Measurements from ENCODE around the gene CPLX1. TPM values are rescaled to one million over a fixed set of nuclear protein-coding genes. Genes with fewer than 3 reads are reported as not detected.

The CPLX1 gene
- total RNA-seq, 1 donor from 2014 or later: not detected

- peak; percentile 87 for DNase-seq (ENCODE audit: low spot score)
- peaks cover 3% of the 10 kb centered on the region for H3K27me3 Mint-ChIP-seq (ENCODE audit: low read depth)
- TF ChIP-seq CTCF (IDR thresholded peaks at IDR 0.05): no peak
- no peak overlapping the region for H3K27ac Mint-ChIP-seq (ENCODE audit: unreplicated experiment)
- no peaks in the 10 kb centered on the region for H3K4me1 Mint-ChIP-seq (ENCODE audit: low read depth)
- peaks cover 14% of the 10 kb centered on the region for H3K9me3 Mint-ChIP-seq (ENCODE audit: low read depth)
- H3K4me3 Mint-ChIP-seq (ENCODE audit: unreplicated experiment): no peak overlapping the region
- H3K36me3 Mint-ChIP-seq (ENCODE audit: low read depth): peaks cover 1% of the 10 kb centered on the region
These were observed 9.4 kb upstream of the CPLX1 start for GRCh38 chr4:835148-836002.

DNA sequence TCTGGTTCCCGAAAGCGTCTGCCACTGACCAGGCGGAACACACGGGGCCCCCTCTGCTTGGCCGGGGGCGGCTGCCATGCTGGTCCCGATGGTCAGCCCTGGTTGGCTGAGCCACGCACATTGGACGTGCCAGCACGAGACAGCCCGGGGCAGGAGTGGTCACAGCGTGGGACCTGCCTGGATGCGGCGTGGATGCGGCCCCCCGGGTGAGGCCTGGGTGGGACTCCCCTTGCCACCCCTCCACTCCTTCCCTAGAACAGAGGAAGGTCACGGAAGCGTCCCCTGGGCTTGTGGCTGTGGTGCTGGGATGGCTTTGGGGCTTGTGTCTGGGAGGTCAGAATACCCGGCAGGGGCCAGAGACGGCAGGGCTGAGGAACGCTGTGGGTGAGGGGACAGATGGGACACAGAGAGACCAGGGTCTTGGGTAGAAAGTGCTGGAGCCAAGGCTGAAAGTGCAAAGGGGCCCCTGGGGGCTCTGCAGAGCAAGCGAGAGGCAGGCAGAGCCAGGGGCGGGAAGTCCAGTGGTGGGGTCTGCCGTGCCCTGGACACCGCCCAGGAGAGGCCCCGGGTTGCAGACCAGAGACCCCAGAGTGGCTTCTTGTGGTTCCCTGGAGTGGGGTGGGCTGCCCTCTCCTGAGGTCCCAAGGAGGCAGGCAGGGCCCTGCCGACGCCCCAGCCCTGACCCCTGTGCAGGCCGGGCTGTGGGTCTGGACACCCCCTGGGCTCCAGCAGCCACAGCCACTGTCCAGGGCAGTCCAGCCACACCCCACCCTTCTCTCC, 8.6 kb upstream of the CPLX1 start:
- Mint-ChIP-seq H3K27me3 (ENCODE audit: low read depth) (peaks cover 5% of the 10 kb centered on the region), H3K36me3 (ENCODE audit: low read depth) (no peaks in the 10 kb centered on the region), H3K27ac (ENCODE audit: unreplicated experiment) (no peak overlapping the region), H3K4me3 (ENCODE audit: unreplicated experiment) (no peak overlapping the region), H3K9me3 (ENCODE audit: low read depth) (peaks cover 14% of the 10 kb centered on the region), H3K4me1 (ENCODE audit: low read depth) (no peaks in the 10 kb centered on the region)
- no peak for TF ChIP-seq CTCF (IDR thresholded peaks at IDR 0.05)
- DNase-seq (ENCODE audit: low spot score): peak; percentile 92

- DNase-seq (ENCODE audit: low spot score): peak; percentile 66
- peaks cover 5% of the 10 kb centered on the region for H3K27me3 Mint-ChIP-seq (ENCODE audit: low read depth)
- H3K4me3 Mint-ChIP-seq (ENCODE audit: unreplicated experiment): no peak overlapping the region
- no peak overlapping the region for H3K27ac Mint-ChIP-seq (ENCODE audit: unreplicated experiment)
- peaks cover 12% of the 10 kb centered on the region for H3K9me3 Mint-ChIP-seq (ENCODE audit: low read depth)
- no peaks in the 10 kb centered on the region for H3K36me3 Mint-ChIP-seq (ENCODE audit: low read depth)
- no peak for TF ChIP-seq CTCF (IDR thresholded peaks at IDR 0.05)
- no peaks in the 10 kb centered on the region for H3K4me1 Mint-ChIP-seq (ENCODE audit: low read depth)
These were observed 7.9 kb upstream of the CPLX1 start for GRCh38 chr4:833731-834367.

GRCh38 chr4:833156-833555, 7.2 kb upstream of the CPLX1 start:
- H3K27ac Mint-ChIP-seq (ENCODE audit: unreplicated experiment): no peak overlapping the region
- peaks cover 12% of the 10 kb centered on the region for H3K27me3 Mint-ChIP-seq (ENCODE audit: low read depth)
- TF ChIP-seq CTCF (IDR thresholded peaks at IDR 0.05): no peak
- no peaks in the 10 kb centered on the region for H3K4me1 Mint-ChIP-seq (ENCODE audit: low read depth)
- no peaks in the 10 kb centered on the region for H3K36me3 Mint-ChIP-seq (ENCODE audit: low read depth)
- peaks cover 10% of the 10 kb centered on the region for H3K9me3 Mint-ChIP-seq (ENCODE audit: low read depth)
- peak; percentile 75 for DNase-seq (ENCODE audit: low spot score)
- H3K4me3 Mint-ChIP-seq (ENCODE audit: unreplicated experiment): no peak overlapping the region

- no peaks in the 10 kb centered on the region for H3K36me3 Mint-ChIP-seq (ENCODE audit: low read depth)
- no peak overlapping the region for H3K4me3 Mint-ChIP-seq (ENCODE audit: unreplicated experiment)
These were observed 6.6 kb upstream of the CPLX1 start for GRCh38 chr4:832536-832935.

More at GRCh38 chr4:832536-832935, 6.6 kb upstream of the CPLX1 start:
- Mint-ChIP-seq H3K27ac (ENCODE audit: unreplicated experiment) (no peak overlapping the region), H3K27me3 (ENCODE audit: low read depth) (peaks cover 18% of the 10 kb centered on the region), H3K9me3 (ENCODE audit: low read depth) (peaks cover 5% of the 10 kb centered on the region), H3K4me1 (ENCODE audit: low read depth) (no peaks in the 10 kb centered on the region)
- TF ChIP-seq CTCF (IDR thresholded peaks at IDR 0.05): no peak
- peak; percentile 83 for DNase-seq (ENCODE audit: low spot score)

Measured in chondrocyte (in vitro differentiated cells).